ENCODE results near the gene ADNP.
"Not testable (repeated sequence)": the region's sequence is repeated elsewhere in the genome, so short reads cannot be mapped to it uniquely, and the experiment has no call there.

Gene ADNP

DNA sequence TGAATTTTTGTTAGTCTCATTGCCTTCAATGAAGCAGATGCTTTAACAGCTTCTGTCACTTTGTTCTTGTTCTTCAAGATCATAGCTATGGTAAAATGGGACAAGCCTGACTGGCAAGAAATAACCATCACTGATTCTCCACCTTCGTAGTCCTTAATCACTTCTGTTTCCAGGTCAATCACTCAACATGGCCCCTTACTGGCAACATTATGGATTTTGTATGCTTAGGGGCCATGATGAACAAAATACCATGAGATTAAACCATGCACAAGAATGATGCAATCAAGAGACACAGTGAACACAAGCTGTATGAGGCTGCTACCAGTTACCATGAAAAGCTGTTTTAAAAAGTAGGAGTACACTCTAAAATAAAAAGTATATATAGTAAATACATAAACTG, 32.8 kb downstream of the ADNP start:
- no peak for DNase-seq

GRCh38 chr20:50895111-50895830, 36.0 kb downstream of the ADNP start:
- no peak for DNase-seq

DNA sequence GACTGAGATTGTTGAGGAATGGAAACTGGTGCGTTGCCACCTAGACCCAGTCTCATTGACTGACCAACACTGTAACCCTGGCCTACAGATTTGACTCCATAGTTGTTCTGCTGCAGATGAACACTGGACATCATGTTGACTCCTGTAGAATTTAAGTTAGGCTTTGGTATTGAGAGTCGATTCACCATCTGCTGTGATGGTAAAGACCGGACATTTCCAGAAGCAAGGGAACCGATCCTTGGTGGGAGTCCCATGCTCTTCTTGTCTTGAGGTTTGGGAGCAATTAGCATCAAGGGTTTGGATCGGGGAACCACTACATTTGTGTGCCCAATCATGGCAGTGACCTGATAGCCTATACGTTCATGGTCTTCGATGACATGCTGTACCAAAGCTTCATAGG, 37.6 kb downstream of the ADNP start:
- no peak for DNase-seq

DNA sequence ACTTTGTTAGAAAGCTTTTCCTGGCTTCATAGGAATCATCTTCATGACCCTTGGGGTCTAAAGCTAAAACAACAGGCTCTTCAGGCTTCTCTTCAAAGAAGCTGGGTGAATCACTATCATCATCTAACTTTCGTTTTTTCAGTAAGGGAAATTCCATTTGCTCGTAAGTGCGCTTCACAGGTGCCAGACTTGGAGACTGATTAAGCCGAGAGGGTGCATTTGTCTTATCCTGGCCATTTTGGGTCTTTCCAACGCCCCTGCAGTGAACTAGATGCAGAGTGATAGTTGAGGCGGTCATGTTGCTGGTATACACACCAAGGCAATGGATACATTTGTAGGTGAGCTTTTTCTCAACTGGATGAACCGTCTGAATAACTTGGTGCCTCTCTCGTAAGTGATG, 38.8 kb downstream of the ADNP start:
- no peak for DNase-seq

GRCh38 chr20:50891138-50891537, 40.1 kb downstream of the ADNP start:
- DNase-seq: no peak

GRCh38 chr20:50887576-50887975, 43.7 kb downstream of the ADNP start:
- DNase-seq: no peak

DNA sequence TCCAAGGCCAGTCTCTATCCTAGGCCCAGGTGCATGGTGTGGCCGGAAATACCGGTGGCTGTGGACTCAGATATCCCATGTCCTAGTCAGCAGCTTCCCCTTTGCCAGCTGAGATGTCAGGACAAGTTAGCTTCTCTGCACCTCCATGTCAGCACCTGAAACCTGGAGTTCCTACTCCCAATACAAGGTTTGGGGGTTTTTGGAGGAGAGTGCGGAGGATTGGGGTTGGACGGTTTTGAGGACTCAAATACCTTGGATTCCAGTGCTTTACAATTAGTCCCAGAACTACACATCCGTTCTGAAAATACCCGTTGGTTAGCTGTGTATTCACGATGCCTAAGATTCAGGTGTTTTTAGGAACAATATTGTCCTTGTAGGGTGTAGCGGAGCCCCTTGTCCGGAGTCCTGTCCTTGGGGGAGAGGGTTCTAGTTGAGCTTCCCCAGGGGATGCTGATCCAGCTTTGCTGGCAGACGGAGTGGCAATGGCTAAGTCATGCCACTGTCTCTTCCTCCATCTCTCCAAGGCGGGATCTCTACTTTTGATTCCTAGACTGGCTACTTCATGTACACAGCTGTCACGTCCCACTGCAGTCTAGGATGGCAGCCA, 45.0 kb downstream of the ADNP start:
- no peak for DNase-seq

DNA sequence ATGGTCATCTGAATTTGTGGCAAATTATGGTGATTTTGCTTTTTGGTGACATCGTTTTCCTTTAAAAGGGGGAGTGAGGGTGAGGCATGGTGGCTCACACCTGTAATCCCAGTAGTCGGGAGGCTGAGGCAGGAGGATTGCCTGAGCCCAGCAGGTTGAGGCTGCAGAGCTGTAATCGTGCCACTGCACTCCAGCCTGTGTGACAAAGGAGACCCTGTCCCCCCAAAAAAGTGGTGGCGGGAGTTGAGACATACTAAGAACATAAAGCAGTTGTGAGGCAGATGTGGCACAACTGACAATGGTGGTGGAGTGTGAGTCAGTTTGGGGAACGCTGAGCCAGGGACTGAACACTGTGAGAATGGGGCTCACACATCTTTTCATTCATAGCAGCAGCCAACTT, 45.5 kb downstream of the ADNP start:
- DNase-seq: no peak

DNA sequence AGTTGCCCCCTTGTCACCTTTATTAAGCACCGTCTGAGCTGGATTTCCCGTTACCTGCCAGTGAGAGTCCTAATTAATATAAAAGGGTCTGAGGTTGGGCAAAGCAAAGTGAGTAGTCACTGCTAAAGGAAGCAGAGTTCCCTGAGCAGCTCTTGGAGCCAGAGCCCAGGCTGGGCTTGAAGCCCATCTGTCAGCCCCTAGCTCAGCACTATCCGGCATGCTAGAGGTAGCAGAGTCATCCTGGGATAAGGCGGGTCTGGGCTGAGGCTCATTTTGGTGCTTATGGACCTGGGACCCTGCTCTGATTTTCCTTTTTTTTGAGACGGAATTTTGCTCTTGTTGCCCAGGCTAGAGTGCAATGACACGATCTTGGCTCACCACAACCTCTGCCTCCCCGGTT, 46.2 kb downstream of the ADNP start:
- DNase-seq: no peak

DNA sequence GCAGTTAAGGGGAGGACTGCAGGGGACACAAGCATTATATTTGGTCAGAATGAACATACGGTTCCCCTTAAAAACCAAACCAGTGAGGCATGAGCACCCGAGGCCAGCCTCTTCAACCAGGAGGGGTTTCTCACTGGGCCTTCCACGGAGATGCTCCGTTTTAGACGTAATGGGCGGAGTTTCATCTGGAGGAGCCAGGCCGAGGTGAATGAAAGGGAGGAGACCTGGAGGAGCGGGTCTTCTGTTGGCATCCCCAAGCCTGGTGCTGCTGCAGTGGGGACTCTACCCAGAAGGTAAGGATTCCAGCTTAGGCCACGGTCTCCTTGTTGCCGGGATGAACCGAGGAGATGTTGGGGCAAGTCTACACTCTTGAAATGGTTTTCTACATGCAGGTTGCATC, 47.4 kb downstream of the ADNP start:
- no peak for DNase-seq

- not testable (repeated sequence) for DNase-seq
These were observed 49.3 kb downstream of the ADNP start for GRCh38 chr20:50881759-50882424.

- DNase-seq: no peak
These were observed 51.3 kb downstream of the ADNP start for GRCh38 chr20:50879649-50880550.

GRCh38 chr20:50877232-50877743, 53.9 kb downstream of the ADNP start:
- DNase-seq: no peak

- DNase-seq: no peak
These were observed 54.4 kb downstream of the ADNP start for GRCh38 chr20:50876816-50877215.

DNA sequence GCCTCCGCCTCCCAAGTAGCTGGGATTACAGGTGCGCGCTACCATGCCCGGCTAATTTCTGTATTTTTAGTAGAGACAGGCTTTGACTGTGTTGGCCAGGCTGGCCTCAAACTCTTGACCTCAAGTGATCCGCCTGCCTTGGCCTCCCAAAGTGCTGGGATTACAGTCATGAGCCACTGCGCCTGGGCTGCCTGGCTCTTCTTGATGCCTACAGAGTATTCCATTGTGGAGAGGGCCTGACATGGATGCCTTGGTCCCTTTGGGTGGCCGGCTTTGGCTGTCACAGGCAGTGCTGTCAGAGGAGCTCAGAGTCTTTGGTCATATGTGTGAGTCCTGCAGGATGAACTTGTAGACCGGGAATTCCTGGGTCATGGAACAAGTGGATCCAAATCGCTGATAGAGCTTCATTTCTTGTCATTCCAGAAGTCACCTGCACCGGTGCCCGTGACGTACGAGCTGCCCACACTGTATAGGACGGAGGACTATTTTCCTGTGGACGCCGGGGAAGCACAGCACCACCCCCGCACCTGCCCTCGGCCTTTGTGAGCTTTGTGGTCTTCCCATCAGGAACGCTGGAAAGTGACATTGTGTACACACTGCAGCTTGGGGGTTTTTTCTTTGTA, 55.1 kb downstream of the ADNP start:
- no peak for DNase-seq

DNA sequence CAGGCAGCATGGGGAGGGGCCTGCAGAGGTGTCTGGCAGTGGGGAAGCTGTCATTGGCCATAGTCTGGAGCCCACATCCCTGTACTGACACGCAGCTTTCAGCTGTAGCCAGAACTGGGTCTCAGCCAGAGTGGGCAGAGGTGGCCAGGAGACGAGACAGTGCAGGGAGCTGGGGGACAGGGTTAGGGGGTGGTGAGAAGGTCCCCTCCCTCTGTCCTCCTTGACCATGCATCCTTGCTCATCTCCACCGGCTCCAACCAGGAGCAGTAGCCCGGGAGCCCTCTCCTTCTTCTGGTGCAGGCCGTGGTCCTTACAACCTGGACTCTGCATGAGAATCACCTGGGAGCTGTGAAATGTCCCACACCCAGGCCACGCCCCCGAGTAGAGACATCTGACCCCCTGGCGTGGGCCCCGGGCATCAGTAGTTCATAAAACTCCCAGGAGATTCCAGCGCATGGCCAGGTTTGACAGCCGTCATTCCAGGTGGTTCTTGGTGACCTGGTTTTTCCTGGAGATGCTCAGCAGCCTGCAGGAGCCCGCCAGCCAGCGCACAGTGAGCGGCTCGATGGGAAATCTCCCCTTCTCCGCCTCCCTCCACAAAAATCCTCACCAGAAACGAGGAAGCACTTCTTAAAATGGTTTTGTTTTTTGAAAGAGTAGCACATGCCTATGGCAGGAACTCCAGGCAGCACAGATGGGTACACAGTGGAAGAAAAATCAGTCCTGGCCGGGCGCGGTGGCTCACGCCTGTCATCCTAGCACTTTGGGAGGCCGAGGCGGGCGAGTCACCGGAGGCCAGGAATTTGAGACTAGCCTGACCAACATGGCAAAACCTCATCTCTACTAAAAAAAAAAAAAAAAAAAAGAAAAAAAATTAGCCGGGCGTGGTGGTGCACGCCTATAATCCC, 56.2 kb downstream of the ADNP start:
- no peak for DNase-seq

DNA sequence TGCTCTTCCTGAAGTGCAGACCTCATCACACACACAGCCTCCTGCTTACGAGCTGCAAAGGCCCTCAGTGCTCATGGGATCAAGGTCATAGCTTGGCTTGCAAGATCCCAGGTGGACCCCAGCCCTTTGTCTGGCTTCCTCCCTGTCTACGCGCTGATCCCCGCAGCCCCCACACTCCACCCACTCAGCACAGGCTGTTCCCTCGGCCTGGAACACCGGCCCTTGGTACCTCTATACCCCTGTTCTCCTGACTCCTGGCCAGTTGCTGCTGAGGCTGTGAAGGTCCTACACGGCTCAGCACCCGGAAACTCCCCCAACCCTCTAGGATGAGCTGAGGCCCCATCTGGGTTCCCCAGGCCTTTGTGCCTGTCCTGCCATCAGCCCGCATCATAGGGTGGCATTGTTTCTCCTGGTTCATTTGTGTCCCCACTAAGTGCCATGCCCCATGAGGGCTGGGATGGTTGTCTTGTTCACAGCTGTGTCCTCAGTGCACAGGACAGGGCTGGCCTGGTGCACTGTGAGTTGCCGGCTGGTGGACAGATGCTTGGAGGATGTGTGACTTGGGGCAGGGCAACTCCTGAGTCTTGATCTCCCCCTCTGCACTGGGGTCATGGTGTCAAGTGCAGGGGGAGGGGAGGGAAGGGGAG, 57.0 kb downstream of the ADNP start:
- no peak for DNase-seq

DNA sequence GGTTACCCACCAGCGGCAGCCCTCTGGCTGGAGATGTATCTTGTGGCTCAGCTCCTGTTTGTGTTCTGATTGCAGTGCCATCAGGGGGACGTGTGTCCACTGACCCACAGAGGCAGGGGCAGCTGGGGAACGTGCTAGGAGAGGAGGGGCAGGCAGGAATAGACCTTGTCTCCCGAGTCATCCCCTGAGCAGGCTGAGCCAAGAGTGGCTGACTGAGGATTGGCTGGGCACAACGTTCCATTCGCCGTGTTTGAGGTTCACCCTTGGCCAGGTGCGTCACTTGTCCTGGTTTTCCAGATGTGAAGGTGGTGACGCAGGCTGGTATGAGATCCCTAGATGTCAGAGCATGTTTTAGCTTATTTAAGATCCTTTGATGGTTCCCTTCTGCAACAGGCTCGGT, 57.7 kb downstream of the ADNP start:
- no peak for DNase-seq

DNA sequence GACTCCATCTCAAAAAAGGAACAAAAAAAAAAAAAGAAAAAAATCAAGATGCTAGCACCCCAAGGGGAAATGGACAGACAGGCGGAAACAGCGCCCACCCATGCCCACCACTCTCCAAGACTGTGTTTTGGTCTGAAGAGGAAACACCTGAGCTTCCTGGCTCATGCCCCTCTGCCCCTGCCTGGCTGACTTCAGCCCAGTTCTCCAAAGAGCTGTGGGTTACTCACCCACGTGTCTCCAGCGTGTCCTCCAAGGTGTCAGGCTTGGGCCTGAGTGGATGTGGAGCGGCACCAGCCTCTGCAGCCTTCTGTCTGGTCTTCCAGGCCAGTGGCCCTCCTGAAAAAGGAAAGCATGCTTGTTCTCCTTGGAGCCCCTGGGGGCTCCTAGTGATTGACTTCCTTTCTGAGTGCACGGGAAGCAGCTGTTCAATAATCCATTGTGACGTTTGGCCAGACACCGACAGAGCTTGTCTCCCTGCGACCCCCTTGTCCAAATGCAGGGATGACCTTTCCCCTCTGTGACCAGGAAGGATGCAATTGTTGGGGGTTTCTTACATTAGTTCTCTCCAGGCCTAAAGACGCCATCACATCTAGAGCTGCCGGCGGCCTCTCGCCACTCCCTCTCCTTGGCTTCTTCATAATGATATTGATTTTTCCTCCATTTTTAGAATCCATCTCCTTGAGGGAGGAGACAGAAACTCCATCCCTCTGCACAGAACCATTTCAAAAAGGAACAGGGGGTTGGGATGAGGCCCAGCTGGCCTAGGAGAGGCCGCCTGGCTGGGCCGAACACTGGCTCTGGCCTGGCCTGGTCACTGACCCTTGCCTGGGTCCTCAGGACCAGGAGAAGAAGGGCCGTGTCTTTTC, 58.4 kb downstream of the ADNP start:
- no peak for DNase-seq

DNA sequence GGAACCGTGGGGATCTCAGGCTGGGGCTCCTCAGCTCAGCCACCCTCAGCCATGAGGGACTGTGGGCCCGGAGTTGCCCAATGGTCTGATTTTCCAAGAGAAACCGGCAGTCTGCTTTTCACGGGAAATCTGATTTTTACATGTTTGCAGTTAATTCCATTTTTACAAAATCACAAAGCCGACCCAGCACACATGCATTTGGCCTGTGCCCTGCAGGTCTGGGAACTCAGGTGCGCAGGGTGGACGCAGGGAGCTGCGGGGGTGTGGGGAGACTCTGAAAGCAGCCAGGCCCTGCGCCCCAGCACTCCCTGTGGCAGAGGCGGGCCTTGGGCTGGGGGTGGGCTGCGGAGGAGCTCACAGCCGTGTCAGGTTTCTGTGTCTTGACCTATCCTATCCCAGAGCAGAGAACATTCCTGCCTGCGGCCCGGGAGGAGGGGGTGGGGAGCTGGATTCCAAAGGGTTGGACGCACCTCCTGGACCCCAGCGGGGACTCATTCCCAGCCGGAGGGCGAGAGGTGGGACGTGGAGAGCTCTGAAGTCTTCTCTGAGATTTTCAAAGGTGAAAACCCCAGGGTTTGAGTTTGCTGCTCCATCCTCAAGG, 60.6 kb downstream of the ADNP start:
- no peak for DNase-seq
